Measurements from ENCODE around the gene BAAT. TPM values are rescaled to one million over a fixed set of nuclear protein-coding genes. Genes with fewer than 3 reads are reported as not detected.

The BAAT gene
- total and polyA plus RNA-seq, 2 of the 13 experiments (the other 11 are each of a cell fraction or from before 2014, with no cell fraction given): 0.71 to 7.9 TPM

DNA sequence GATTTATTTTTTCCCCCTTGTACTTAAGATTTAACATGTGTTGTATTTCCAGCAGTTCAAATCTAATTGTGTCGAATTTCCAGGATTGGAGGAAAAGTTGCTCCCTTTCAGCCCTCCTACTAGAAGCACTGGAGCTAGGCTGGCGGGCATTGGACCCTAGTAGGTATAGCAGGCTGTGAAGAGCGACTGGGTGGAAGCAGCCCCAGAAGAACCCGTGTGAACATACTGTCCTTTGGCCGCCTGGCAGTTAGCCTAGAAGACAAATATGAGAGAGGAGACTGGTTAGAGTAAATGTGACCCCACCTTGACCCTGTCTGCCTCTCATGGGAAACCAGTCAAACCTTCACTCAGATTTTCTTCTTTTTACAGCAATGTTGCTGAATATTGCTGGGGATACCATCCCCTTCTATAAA, 36.9 kb upstream of the BAAT start (continued):
- TF ChIP-seq, protein P1, sequence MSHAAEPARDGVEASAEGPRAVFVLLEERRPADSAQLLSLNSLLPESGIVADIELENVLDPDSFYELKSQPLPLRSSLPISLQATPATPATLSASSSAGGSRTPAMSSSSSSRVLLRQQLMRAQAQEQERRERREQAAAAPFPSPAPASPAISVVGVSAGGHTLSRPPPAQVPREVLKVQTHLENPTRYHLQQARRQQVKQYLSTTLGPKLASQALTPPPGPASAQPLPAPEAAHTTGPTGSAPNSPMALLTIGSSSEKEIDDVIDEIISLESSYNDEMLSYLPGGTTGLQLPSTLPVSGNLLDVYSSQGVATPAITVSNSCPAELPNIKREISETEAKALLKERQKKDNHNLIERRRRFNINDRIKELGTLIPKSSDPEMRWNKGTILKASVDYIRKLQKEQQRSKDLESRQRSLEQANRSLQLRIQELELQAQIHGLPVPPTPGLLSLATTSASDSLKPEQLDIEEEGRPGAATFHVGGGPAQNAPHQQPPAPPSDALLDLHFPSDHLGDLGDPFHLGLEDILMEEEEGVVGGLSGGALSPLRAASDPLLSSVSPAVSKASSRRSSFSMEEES (CRISPR knock-in tag; IDR thresholded peaks at IDR 0.05): 0 out of 2 replicates have a peak, but pooled peaks have one; percentile 39
- TF ChIP-seq MTA3 (CRISPR knock-in tag; IDR thresholded peaks at IDR 0.05) (no peak), PHF5A (CRISPR knock-in tag; IDR thresholded peaks at IDR 0.05; ENCODE audit: low read depth, unreplicated experiment) (peak; percentile 74), ZNF550 (CRISPR knock-in tag; IDR thresholded peaks at IDR 0.05; ENCODE audit: borderline replicate concordance) (no peak), SNAPC2 (CRISPR knock-in tag; IDR thresholded peaks at IDR 0.05) (0 out of 2 replicates have a peak, but pooled peaks have one; percentile 57), ZMAT3 (CRISPR knock-in tag; conservative IDR thresholded peaks at IDR 0.05) (0 out of 2 replicates have a peak, but pooled peaks have one; percentile 53), ZNF816 (CRISPR knock-in tag; IDR thresholded peaks at IDR 0.05; ENCODE audit: borderline replicate concordance) (peak; percentile 76; the same call in 1 of the 2 replicates), KAT8 (CRISPR knock-in tag; IDR thresholded peaks at IDR 0.05) (peak; percentile 56; the same call in 1 of the 2 replicates), ZNF496 (CRISPR knock-in tag; IDR thresholded peaks at IDR 0.05; ENCODE audit: insufficient replicate concordance) (no peak), NCOR1 (IDR thresholded peaks at IDR 0.05; ENCODE audit: borderline replicate concordance, low read length) (peak; percentile 95; the same call in 1 of the 2 replicates), PHF21A (CRISPR knock-in tag; IDR thresholded peaks at IDR 0.05) (peak; percentile 75; the same call in 1 of the 2 replicates), ZNF713 (CRISPR knock-in tag; IDR thresholded peaks at IDR 0.05) (no peak), RCOR2 (CRISPR knock-in tag; IDR thresholded peaks at IDR 0.05) (peak; percentile 73), SRSF9 (IDR thresholded peaks at IDR 0.05; ENCODE audit: borderline replicate concordance, insufficient read depth, low read depth, low read length, poor library complexity, severe bottlenecking) (no peak)
- TF ChIP-seq, protein P2, sequence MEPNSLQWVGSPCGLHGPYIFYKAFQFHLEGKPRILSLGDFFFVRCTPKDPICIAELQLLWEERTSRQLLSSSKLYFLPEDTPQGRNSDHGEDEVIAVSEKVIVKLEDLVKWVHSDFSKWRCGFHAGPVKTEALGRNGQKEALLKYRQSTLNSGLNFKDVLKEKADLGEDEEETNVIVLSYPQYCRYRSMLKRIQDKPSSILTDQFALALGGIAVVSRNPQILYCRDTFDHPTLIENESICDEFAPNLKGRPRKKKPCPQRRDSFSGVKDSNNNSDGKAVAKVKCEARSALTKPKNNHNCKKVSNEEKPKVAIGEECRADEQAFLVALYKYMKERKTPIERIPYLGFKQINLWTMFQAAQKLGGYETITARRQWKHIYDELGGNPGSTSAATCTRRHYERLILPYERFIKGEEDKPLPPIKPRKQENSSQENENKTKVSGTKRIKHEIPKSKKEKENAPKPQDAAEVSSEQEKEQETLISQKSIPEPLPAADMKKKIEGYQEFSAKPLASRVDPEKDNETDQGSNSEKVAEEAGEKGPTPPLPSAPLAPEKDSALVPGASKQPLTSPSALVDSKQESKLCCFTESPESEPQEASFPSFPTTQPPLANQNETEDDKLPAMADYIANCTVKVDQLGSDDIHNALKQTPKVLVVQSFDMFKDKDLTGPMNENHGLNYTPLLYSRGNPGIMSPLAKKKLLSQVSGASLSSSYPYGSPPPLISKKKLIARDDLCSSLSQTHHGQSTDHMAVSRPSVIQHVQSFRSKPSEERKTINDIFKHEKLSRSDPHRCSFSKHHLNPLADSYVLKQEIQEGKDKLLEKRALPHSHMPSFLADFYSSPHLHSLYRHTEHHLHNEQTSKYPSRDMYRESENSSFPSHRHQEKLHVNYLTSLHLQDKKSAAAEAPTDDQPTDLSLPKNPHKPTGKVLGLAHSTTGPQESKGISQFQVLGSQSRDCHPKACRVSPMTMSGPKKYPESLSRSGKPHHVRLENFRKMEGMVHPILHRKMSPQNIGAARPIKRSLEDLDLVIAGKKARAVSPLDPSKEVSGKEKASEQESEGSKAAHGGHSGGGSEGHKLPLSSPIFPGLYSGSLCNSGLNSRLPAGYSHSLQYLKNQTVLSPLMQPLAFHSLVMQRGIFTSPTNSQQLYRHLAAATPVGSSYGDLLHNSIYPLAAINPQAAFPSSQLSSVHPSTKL (CRISPR knock-in tag; IDR thresholded peaks at IDR 0.05): peak; percentile 97
- TF ChIP-seq, protein P3, sequence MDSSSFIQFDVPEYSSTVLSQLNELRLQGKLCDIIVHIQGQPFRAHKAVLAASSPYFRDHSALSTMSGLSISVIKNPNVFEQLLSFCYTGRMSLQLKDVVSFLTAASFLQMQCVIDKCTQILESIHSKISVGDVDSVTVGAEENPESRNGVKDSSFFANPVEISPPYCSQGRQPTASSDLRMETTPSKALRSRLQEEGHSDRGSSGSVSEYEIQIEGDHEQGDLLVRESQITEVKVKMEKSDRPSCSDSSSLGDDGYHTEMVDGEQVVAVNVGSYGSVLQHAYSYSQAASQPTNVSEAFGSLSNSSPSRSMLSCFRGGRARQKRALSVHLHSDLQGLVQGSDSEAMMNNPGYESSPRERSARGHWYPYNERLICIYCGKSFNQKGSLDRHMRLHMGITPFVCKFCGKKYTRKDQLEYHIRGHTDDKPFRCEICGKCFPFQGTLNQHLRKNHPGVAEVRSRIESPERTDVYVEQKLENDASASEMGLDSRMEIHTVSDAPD (CRISPR knock-in tag; IDR thresholded peaks at IDR 0.05): peak; percentile 33; the same call in 1 of the 2 replicates
- TF ChIP-seq, protein P4, sequence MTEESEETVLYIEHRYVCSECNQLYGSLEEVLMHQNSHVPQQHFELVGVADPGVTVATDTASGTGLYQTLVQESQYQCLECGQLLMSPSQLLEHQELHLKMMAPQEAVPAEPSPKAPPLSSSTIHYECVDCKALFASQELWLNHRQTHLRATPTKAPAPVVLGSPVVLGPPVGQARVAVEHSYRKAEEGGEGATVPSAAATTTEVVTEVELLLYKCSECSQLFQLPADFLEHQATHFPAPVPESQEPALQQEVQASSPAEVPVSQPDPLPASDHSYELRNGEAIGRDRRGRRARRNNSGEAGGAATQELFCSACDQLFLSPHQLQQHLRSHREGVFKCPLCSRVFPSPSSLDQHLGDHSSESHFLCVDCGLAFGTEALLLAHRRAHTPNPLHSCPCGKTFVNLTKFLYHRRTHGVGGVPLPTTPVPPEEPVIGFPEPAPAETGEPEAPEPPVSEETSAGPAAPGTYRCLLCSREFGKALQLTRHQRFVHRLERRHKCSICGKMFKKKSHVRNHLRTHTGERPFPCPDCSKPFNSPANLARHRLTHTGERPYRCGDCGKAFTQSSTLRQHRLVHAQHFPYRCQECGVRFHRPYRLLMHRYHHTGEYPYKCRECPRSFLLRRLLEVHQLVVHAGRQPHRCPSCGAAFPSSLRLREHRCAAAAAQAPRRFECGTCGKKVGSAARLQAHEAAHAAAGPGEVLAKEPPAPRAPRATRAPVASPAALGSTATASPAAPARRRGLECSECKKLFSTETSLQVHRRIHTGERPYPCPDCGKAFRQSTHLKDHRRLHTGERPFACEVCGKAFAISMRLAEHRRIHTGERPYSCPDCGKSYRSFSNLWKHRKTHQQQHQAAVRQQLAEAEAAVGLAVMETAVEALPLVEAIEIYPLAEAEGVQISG (CRISPR knock-in tag; IDR thresholded peaks at IDR 0.05): peak; percentile 77
- TF ChIP-seq, protein P5, sequence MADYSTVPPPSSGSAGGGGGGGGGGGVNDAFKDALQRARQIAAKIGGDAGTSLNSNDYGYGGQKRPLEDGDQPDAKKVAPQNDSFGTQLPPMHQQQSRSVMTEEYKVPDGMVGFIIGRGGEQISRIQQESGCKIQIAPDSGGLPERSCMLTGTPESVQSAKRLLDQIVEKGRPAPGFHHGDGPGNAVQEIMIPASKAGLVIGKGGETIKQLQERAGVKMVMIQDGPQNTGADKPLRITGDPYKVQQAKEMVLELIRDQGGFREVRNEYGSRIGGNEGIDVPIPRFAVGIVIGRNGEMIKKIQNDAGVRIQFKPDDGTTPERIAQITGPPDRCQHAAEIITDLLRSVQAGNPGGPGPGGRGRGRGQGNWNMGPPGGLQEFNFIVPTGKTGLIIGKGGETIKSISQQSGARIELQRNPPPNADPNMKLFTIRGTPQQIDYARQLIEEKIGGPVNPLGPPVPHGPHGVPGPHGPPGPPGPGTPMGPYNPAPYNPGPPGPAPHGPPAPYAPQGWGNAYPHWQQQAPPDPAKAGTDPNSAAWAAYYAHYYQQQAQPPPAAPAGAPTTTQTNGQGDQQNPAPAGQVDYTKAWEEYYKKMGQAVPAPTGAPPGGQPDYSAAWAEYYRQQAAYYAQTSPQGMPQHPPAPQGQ (CRISPR knock-in tag; IDR thresholded peaks at IDR 0.05; ENCODE audit: borderline replicate concordance): peak; percentile 72; the same call in 1 of the 2 replicates

Data from HepG2 (cell line).